Activated CD8-positive, alpha-beta memory T cell treated with anti-CD3 and anti-CD28 coated beads for 1 hour (primary cell): ENCODE results near the gene RAB37.

ENCODE experiments used
- DNase-seq, 2 donors: peaks; one replicate each; pipeline ENCODE4 v3.0.0-alpha.2; 2020; ENCODE audit warnings: low read depth in 1 of 2; ENCODE audit errors: extremely low read depth in 1 of 2

RAB37 gene, protein sequence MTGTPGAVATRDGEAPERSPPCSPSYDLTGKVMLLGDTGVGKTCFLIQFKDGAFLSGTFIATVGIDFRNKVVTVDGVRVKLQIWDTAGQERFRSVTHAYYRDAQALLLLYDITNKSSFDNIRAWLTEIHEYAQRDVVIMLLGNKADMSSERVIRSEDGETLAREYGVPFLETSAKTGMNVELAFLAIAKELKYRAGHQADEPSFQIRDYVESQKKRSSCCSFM

GRCh38 chr17:74736513-74737298, at the start of gene RAB37:
Gene RAB37, plus strand, starts transcription at chr17:74737256. Its CDS starts 17 bp downstream, at chr17:74737273.
- DNase-seq: no peak

DNA sequence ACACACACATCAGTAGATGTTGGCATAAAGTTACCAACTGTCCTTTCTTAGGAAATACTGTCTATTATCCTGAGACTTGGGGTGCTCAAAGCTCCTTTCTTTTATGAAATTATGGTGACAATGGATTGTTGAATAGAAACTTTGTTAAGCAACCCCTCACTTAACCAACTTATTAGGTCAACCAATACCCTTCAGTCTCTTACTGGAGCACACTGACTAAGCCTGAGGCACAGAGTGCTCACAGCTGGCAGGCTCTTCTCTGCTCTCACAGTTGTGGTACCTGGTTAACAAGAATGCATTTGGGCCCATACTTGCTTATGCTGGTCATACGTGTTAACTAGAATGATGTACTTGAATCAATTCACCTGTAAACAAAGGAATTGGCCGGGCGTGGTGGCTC, 49.2 kb upstream of the RAB37 start:
- DNase-seq: no peak

GRCh38 chr17:74690409-74690825, 46.6 kb upstream of the RAB37 start:
- no peak for DNase-seq

- no peak for DNase-seq
Measured at GRCh38 chr17:74691151-74691550, 45.9 kb upstream of the RAB37 start.

DNA sequence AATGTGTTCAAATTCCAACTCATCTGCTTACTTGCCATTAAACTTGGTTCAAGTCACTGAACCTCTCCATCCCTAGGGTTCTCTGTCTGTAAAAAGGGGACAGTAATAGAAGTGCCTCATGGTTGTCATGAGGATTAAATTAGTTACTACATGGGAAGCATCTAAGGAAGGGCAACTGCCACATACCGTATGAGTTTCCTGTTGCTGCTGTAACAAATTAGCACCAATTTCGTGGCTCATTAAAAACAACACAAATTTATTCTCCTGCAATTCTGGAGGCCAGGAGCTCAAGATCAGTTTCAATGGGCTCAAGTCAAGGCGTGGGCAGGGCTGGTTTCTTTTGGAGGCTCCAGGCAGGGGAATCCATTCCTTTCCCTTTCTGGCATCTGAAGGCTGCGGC, 43.0 kb upstream of the RAB37 start:
- DNase-seq: no peak

DNA sequence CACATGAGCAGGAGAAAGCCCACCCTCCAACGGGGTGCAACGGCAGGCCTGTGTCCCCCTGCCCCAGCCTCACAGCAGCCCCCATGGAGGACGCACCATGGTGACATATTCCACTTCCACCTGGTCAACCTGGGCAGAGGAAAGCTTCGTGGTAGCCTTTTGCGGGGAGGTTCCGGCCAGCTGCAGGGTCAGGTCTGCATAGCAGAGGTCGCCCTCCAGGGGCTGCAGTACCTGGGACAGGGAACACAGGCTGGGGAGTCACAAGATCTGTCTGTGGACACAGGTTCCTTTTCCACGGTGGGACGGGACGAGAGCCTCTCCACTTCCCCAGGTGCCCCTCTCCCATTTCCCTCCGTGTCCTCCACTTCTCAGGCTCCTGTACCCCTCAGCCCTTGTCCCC, 41.4 kb upstream of the RAB37 start:
- no peak for DNase-seq

DNA sequence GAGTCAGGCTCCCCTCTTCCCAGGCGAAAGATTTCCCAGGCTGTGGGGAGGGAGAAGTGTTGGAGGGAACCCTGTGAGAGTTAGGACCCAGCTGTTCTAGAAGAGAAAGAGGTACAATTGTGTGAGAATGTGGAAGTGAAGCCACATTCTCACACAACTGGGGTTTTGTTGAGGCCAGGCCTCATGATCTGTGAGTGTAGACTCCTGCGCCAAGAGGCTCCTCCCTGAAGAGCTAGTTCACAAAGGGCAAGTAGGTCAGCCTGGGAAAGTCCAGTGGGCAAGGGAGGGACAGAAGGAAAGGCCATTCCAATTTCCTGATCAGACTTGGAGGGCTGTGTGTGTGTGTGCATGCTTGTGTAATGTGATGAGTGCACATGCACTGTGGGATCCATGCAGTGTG, 39.5 kb upstream of the RAB37 start:
- no peak for DNase-seq

GRCh38 chr17:74698069-74698468, 39.0 kb upstream of the RAB37 start:
- no peak for DNase-seq

DNA sequence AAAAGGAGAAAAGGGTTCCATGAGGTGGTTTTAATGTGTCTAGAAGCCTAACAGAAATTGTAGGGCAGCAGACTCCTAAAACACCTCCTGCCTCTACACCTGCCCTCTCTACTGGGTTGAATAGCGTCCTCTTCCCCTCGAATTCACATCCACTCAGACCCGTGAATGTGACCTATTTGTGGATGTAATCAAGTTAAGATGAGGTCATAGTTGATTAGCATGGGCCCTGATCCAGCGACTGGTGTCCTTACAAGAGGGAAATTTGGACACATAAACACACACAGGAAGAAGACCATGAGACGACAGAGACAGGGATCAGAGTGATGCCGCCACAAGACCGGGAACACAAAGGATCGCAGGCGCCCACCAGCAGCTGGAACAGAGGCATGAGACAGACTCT, 37.8 kb upstream of the RAB37 start:
- no peak for DNase-seq

DNA sequence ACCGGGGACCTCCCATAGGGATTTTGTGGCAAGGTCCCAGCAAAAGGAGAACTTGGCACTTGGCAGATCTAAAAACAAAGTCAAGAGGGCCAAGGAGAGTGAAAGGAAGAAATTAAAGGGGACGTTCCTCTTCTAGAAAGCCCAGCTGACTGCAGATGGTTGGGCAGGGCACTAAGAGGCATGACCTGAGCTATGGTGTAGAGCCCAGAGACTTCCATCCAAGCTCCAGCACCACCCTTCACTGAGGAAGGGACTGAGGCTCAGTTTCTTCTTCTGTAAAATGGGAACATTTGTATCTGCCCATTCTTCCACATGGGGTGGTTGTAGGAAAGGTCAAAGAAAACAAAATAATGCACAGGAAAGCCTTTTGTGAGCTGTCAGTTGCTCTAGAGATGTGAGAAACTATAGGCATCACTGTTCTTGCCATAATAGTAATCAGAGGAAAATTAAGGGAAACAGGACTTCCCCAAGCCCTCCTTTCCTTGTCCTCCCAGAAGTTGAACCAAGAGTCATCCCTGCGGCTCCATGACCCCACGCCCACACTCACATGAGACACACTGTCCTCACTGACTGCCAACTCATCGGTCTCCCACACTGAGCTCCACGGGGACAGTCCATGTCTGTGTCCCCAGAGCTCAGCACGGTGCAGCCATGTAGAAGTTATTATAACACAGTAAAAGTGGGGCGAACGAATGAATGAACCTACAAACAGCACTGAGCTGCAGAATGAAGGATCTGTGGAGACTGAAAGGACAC, 34.8 kb upstream of the RAB37 start:
- no peak for DNase-seq

- DNase-seq: no peak
Measured at GRCh38 chr17:74703311-74703710, 33.7 kb upstream of the RAB37 start.

- DNase-seq: no peak
Measured at GRCh38 chr17:74704544-74704943, 32.5 kb upstream of the RAB37 start.

DNA sequence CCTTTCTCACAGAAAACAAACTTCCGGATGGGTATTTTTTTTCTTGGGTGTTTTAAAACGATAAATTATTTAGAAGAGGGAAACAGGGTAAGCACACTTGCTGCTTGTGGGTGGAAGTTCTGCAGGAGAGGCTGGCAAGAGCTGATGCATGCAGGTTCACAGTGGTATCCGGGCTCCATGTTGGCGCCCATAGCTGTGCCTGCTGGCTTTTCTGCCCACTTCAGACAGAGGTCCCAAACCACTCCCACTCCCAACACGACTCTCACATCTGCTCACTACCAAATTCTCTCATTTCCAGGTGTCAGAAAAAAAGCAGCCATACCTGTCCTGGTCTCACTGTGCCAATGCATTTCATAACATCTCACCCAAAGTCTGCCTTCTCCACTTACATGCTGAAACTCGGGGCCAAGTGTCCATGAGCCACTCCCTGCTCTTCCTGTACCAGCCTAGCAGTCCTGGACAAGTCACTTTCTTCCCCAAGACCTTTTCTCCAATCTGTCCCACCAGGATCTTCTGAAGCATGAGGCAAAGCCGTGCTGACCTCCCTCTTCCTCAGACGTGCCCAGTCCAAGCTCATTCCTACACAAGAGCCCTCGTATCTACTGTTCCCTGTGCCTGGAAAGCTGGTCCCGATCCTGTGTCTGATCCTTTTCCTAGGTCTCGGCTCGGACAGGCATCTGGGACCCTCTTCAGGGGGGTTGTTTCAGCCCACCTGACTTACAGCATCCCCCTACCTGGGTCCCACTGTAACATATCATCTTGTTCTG, 25.8 kb upstream of the RAB37 start:
- DNase-seq: no peak

GRCh38 chr17:74712301-74712700, 24.8 kb upstream of the RAB37 start:
- DNase-seq: no peak

DNA sequence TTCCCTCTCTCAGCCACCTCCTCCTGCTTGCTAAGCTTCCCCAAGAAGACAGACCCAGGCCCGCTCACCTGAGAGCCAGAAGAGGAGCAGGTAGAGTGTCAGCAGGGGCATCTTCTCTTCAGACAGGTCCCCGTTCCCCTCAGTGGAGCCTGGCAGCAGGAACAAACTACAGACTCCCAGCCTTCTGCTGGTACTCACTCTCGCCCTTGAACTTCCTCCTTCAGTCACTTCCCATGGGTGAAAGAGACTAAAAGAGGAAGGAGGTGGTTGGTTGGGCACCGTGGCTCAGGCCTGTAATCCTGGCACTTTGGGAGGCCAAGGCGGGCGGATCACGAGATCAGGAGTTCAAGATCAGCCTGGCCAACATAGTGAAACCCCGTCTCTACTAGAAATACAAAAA, 24.3 kb upstream of the RAB37 start, which contains the start of gene CD300LF:
CD300LF (minus strand) TSS at position 168 of the 400 bp plus-strand sequence; CDS start at position 111, 57 bp downstream.
- no peak for DNase-seq

GRCh38 chr17:74713171-74713755, 23.8 kb upstream of the RAB37 start:
- no peak for DNase-seq

DNA sequence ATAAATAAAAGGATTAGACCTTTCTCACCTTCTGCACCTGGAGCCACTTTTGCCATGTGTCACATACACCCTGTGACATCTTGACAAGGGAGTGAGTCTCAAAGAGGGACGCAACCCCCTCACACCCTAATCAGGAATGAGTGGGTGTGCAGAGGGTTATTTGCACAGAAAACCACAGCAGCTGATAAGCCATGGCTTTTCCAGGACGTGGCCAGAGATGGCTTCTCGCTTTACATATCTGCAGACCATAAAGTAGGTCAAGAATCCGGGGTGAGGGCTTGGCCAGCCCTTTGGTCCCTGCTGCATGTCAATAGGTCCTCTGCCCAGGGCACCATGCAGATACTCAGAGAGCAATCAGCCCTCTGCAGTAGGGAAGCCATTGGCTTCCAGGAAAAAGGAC, 21.9 kb upstream of the RAB37 start:
- DNase-seq: no peak

DNA sequence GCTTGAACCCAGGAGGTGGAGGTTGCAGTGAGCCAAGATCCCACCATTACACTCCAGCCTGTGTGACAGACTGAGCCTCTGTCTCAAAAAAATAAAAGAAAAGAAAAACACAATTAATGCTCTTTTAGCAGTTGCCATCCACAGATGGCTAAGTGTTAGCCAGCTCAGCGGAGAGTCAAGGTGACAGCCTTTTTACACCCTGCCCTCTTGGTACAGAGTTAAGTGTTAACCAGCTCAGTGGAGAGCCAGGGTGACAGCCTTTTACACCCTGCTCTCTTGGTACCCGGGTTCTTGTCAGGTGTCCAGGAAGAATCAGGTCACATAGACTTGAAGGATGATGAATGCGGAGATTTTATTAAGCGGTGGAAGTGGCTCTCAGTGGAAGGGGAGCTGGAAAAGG, 16.6 kb upstream of the RAB37 start:
- DNase-seq: no peak

- no peak for DNase-seq
Measured at GRCh38 chr17:74722782-74723181, 14.3 kb upstream of the RAB37 start.

- DNase-seq: no peak
Measured at GRCh38 chr17:74723891-74724290, 13.2 kb upstream of the RAB37 start.

GRCh38 chr17:74725111-74725510, 11.9 kb upstream of the RAB37 start:
- no peak for DNase-seq
